Measurements from ENCODE around the gene MALRD1.
A peak's percentile ranks its signal among the peaks of the same experiment; 100 is the strongest.

Gene MALRD1

GRCh38 chr10:19653931-19654330 is 605.3 kb downstream of the MALRD1 start:
- DNase-seq (ENCODE audit: low spot score), result no peak

- peak; percentile 82 for DNase-seq (ENCODE audit: low spot score)
Measured at GRCh38 chr10:19654576-19654975, 606.0 kb downstream of the MALRD1 start.

GRCh38 chr10:19656420-19657042 is 607.9 kb downstream of the MALRD1 start:
- DNase-seq (ENCODE audit: low spot score), result no peak

- no peak for DNase-seq (ENCODE audit: low spot score)
Measured at GRCh38 chr10:19658131-19658530, 609.5 kb downstream of the MALRD1 start.

GRCh38 chr10:19658622-19659233 is 610.1 kb downstream of the MALRD1 start:
- DNase-seq (ENCODE audit: low spot score), result no peak

GRCh38 chr10:19659920-19660655 is 611.5 kb downstream of the MALRD1 start:
- DNase-seq (ENCODE audit: low spot score), result peak; percentile 81

GRCh38 chr10:19663344-19663743 is 614.7 kb downstream of the MALRD1 start:
- DNase-seq (ENCODE audit: low spot score), result no peak

GRCh38 chr10:19668116-19668515 is 619.5 kb downstream of the MALRD1 start:
- DNase-seq (ENCODE audit: low spot score), result no peak

- no peak for DNase-seq (ENCODE audit: low spot score)
Measured at GRCh38 chr10:19676063-19676462, 627.5 kb downstream of the MALRD1 start.

- peak; percentile 18 for DNase-seq (ENCODE audit: low spot score)
Measured at GRCh38 chr10:19683356-19683755, 634.8 kb downstream of the MALRD1 start.

GRCh38 chr10:19683960-19684359 is 635.4 kb downstream of the MALRD1 start:
- peak; percentile 47 for DNase-seq (ENCODE audit: low spot score)

- DNase-seq (ENCODE audit: low spot score), result no peak
Measured at GRCh38 chr10:19688344-19688743, 639.7 kb downstream of the MALRD1 start.

- DNase-seq (ENCODE audit: low spot score), result no peak
Measured at GRCh38 chr10:19689231-19689630, 640.6 kb downstream of the MALRD1 start.

GRCh38 chr10:19699299-19699698 is 650.7 kb downstream of the MALRD1 start:
- DNase-seq (ENCODE audit: low spot score), result no peak

GRCh38 chr10:19701427-19702052 is 652.9 kb downstream of the MALRD1 start:
- DNase-seq (ENCODE audit: low spot score), result no peak

- peak; percentile 58 for DNase-seq (ENCODE audit: low spot score)
Measured at GRCh38 chr10:19702215-19702614, 653.6 kb downstream of the MALRD1 start.

GRCh38 chr10:19704544-19704943 is 655.9 kb downstream of the MALRD1 start:
- no peak for DNase-seq (ENCODE audit: low spot score)

- DNase-seq (ENCODE audit: low spot score), result no peak
Measured at GRCh38 chr10:19705250-19705649, 656.6 kb downstream of the MALRD1 start.

GRCh38 chr10:19706904-19707303 is 658.3 kb downstream of the MALRD1 start:
- no peak for DNase-seq (ENCODE audit: low spot score)

GRCh38 chr10:19707376-19707775 is 658.8 kb downstream of the MALRD1 start:
- DNase-seq (ENCODE audit: low spot score), result no peak

GRCh38 chr10:19708031-19708430 is 659.4 kb downstream of the MALRD1 start:
- no peak for DNase-seq (ENCODE audit: low spot score)

GRCh38 chr10:19710600-19710999 is 662.0 kb downstream of the MALRD1 start:
- DNase-seq (ENCODE audit: low spot score), result no peak

GRCh38 chr10:19713159-19713558 is 664.6 kb downstream of the MALRD1 start:
- no peak for DNase-seq (ENCODE audit: low spot score)

Data from kidney tubule cell (primary cell).